GM12878 (cell line): ENCODE results near the gene RPE65. TPM values are rescaled to one million over a fixed set of nuclear protein-coding genes. Genes with fewer than 3 reads are reported as not detected.

Experiments used
- ATAC-seq: fragments of 200-7000 bp; cut with Tn5 transposase; 3 replicates; pipeline ENCODE4 v1.9.1; 2020; ENCODE audit warnings: mild to moderate bottlenecking, moderate library complexity
- BruUV-seq: library from RNA; stranded (reverse); fragments of 400-500 nt; replicated peaks from 2 replicates; lab custom pipeline; 2021; lab: Mats Ljungman, UMichigan
- CTCF ChIA-PET: fragments of 300-600 bp; sonication (Branson Sonifier 250); formaldehyde crosslinking; extraction: SDS; loops from one replicate; lab custom pipeline; 2021; ENCODE audit warnings: inconsistent platforms; lab: Yijun Ruan, JAX
- POLR2A ChIA-PET: fragments of 350-600 bp; formaldehyde crosslinking; extraction: SDS; loops from one replicate; lab custom pipeline; 2021; ENCODE audit warnings: inconsistent platforms; lab: Charles Lee
- RAD21 ChIA-PET: fragments of 300-600 bp; sonication (Branson Sonifier 250); formaldehyde crosslinking; loops from one replicate; lab custom pipeline; 2023; ENCODE audit warnings: antibody characterized with exemption; ENCODE audit not compliant: unreplicated experiment; lab: Charles Lee
- SMC1A ChIA-PET: fragments of 300-600 bp; sonication (Branson Sonifier 250); formaldehyde crosslinking; loops from one replicate; lab custom pipeline; 2023; ENCODE audit not compliant: unreplicated experiment, uncharacterized antibody; lab: Charles Lee
- DNase-seq: peaks from one replicate; pipeline ENCODE4 v3.0.0-alpha.2; 2011; ENCODE audit warnings: low read depth, low spot score
- FAIRE-seq: peaks from 3 replicates; lab custom pipeline; 2011; peaks lifted over from hg19 to GRCh38; lab: Jason Lieb, UNC
- H2AFZ ChIP-seq: 2 replicates; pipeline ENCODE4 v1.6.0; 2011; ENCODE audit warnings: low read depth, low read length, control low read depth; ENCODE audit not compliant: control insufficient read depth
- H3K27ac ChIP-seq: 2 replicates; pipeline ENCODE4 v1.5.1; 2011; ENCODE audit warnings: control low read depth; ENCODE audit not compliant: control insufficient read depth, insufficient read depth
- H3K27me3 ChIP-seq, 2 experiments: replicated peaks in 1 of 2; 2 replicates each; pipeline versions ENCODE4 v1.6.0 to v1.6.1; 2011; ENCODE audit warnings: low read length in 1 of 2; ENCODE audit not compliant: control insufficient read depth in 2 of 2, insufficient read depth in 2 of 2
- H3K36me3 ChIP-seq, 2 experiments: 2 replicates each; pipeline ENCODE4 v1.5.1; 2011; ENCODE audit warnings: low read length in 1 of 2; ENCODE audit not compliant: control insufficient read depth in 2 of 2, insufficient read depth in 2 of 2
- H3K4me1 ChIP-seq: 2 replicates; pipeline ENCODE4 v1.6.1; 2011; ENCODE audit warnings: mild to moderate bottlenecking, low read length, moderate library complexity, mixed read lengths; ENCODE audit not compliant: control insufficient read depth, insufficient read depth
- H3K4me2 ChIP-seq: 2 replicates; pipeline ENCODE4 v1.6.0; 2011; ENCODE audit warnings: control low read depth; ENCODE audit not compliant: control insufficient read depth, insufficient read depth
- H3K4me3 ChIP-seq: fragments of 200-600 bp; sonication (generic); 2 replicates; pipeline ENCODE4 v1.5.1; 2016
- H3K79me2 ChIP-seq: 2 replicates; pipeline ENCODE4 v1.6.0; 2011; ENCODE audit warnings: low read length; ENCODE audit not compliant: control insufficient read depth, insufficient read depth
- H3K9ac ChIP-seq: 2 replicates; pipeline ENCODE4 v1.8.0; 2011; ENCODE audit warnings: low read length, control low read depth, mixed read lengths; ENCODE audit not compliant: control insufficient read depth, insufficient read depth
- H3K9me3 ChIP-seq: replicated peaks from 3 replicates; pipeline ENCODE4 v1.5.1; 2011; ENCODE audit warnings: mild to moderate bottlenecking, low read length; ENCODE audit not compliant: control insufficient read depth, insufficient read depth
- H4K20me1 ChIP-seq: 2 replicates; pipeline ENCODE4 v1.6.0; 2011; ENCODE audit not compliant: control insufficient read depth, insufficient read depth
- CEBPB ChIP-seq, 2 experiments: fragments of 150-350 bp in 1 of 2; IDR thresholded peaks; 2 replicates each; pipeline ENCODE4 v1.6.1; 2012 to 2014; ENCODE audit warnings: low read depth in 2 of 2, low read length in 2 of 2, borderline replicate concordance in 1 of 2, inconsistent platforms in 1 of 2
- EP300 ChIP-seq, 2 experiments: fragments of 150-350 bp in 1 of 2; IDR thresholded peaks; 2 replicates each; pipeline ENCODE4 v1.6.1; 2011 to 2012; ENCODE audit warnings: low read depth in 2 of 2, low read length in 2 of 2, borderline replicate concordance in 1 of 2, improper control_type of control experiment in 1 of 2, inconsistent platforms in 1 of 2; ENCODE audit not compliant: control insufficient read depth in 1 of 2
- FOXK2 ChIP-seq: fragments of 450-650 bp; IDR thresholded peaks from 2 replicates; pipeline ENCODE4 v1.6.1; 2017; ENCODE audit warnings: mild to moderate bottlenecking, moderate library complexity
- HDGF ChIP-seq: fragments of 450-650 bp; IDR thresholded peaks from 2 replicates; pipeline ENCODE4 v1.6.1; 2016; ENCODE audit warnings: antibody characterized with exemption
- IKZF1 ChIP-seq: fragments of 450-650 bp; conservative IDR thresholded peaks from 2 replicates; pipeline ENCODE4 v1.6.1; 2017; ENCODE audit warnings: antibody characterized with exemption, mild to moderate bottlenecking
- LARP7 ChIP-seq: fragments of 450-650 bp; IDR thresholded peaks from 2 replicates; pipeline ENCODE4 v1.6.1; 2017; ENCODE audit warnings: mild to moderate bottlenecking
- MTA2 ChIP-seq: fragments of 450-650 bp; IDR thresholded peaks from 2 replicates; pipeline ENCODE4 v1.6.1; 2016; ENCODE audit warnings: low read depth, mild to moderate bottlenecking, moderate library complexity
- NFXL1 ChIP-seq: fragments of 450-650 bp; IDR thresholded peaks from 2 replicates; pipeline ENCODE4 v1.6.1; 2017; ENCODE audit warnings: antibody characterized with exemption, mild to moderate bottlenecking, borderline replicate concordance
- POLR2A ChIP-seq: IDR thresholded peaks from 2 replicates; pipeline ENCODE4 v1.6.1; 2011; ENCODE audit warnings: low read depth, mild to moderate bottlenecking, low read length
- POLR2AphosphoS2 ChIP-seq: IDR thresholded peaks from 2 replicates; pipeline ENCODE4 v1.6.1; 2011; ENCODE audit warnings: low read depth, mild to moderate bottlenecking, low read length, improper control_type of control experiment, moderate library complexity
- RB1 ChIP-seq: fragments of 450-650 bp; formaldehyde crosslinking; IDR thresholded peaks from 2 replicates; pipeline ENCODE4 v1.6.1; 2017; ENCODE audit warnings: mild to moderate bottlenecking, borderline replicate concordance
- SIN3A ChIP-seq: IDR thresholded peaks from 2 replicates; pipeline ENCODE4 v1.6.1; 2012; ENCODE audit warnings: low read depth, low read length, improper control_type of control experiment
- SMARCA5 ChIP-seq: fragments of 450-650 bp; IDR thresholded peaks from 2 replicates; pipeline ENCODE4 v1.6.1; 2017; ENCODE audit warnings: mild to moderate bottlenecking
- SP1 ChIP-seq: IDR thresholded peaks from one replicate; pipeline ENCODE4 v1.6.1; 2011; ENCODE audit warnings: low read depth, low read length
- STAT3 ChIP-seq: IDR thresholded peaks from 2 replicates; pipeline ENCODE4 v1.6.1; 2011; ENCODE audit warnings: low read depth, low read length, improper control_type of control experiment
- ZSCAN29 ChIP-seq: fragments of 450-650 bp; IDR thresholded peaks from 2 replicates; pipeline ENCODE4 v1.6.1; 2017; ENCODE audit warnings: mild to moderate bottlenecking, moderate library complexity
- WGBS: methylation state at CpG from one replicate; pipeline ENCODE4 v1.1.6; 2016; ENCODE audit warnings: low lambda C conversion rate; ENCODE audit not compliant: insufficient replicate concordance, insufficient coverage; ENCODE audit errors: missing lambda C conversion rate; 5-methylcytosine and 5-hydroxymethylcytosine counted together
- in situ Hi-C: fragments of 300-500 bp; cut with MboI; formaldehyde crosslinking; loops from 9 replicates; pipeline ENCODE4 v1.14.3; 2018; ENCODE audit warnings: mixed read lengths
- intact Hi-C: fragments of 100-400 bp; cut with micrococcal nuclease; formaldehyde crosslinking; loops from one replicate; pipeline ENCODE4 v1.14.2; 2022; ENCODE audit not compliant: unreplicated experiment
- polyA plus RNA-seq, 11 experiments: library from polyadenylated mRNA; depleted of rRNA in 4 of 11; unstranded in 6 of 11; stranded (reverse) in 5 of 11; fragments of >200 nt; fragmentation: Nextera tagmentation in 4 of 11; fragmentation: Illumina TruSeq in 1 of 11; extraction: Ambion mirVana in 4 of 11; extraction: Trizol in 1 of 11; gene quantifications; 1 replicate in 1 of 11; 2 replicates in 10 of 11; pipeline versions ENCODE4 v1.2.1 to v1.2.3, GENCODE V29; 2011 to 2016; ENCODE audit warnings: inconsistent platforms in 2 of 11, missing spikeins in 2 of 11, low read depth in 1 of 11
- total RNA-seq, 4 experiments: library from RNA; depleted of rRNA in 3 of 4; stranded (reverse); fragments of >200 nt in 3 of 4; fragmentation: Illumina TruSeq in 1 of 4; extraction: Trizol in 1 of 4; gene quantifications; 2 replicates each; pipeline versions ENCODE4 v1.2.1 to v1.2.3, GENCODE V29; 2013 to 2021
- TF ChIP-seq, protein P1 (sequence below): fragments of 450-650 bp; formaldehyde crosslinking; IDR thresholded peaks from 2 replicates; pipeline ENCODE4 v1.5.0; 2022; ENCODE audit warnings: mild to moderate bottlenecking, missing genetic modification characterization
- TF ChIP-seq, protein P2 (sequence below): IDR thresholded peaks from 2 replicates; pipeline ENCODE4 v1.6.1; 2012; ENCODE audit warnings: low read depth, low read length, improper control_type of control experiment
- TF ChIP-seq, protein P3 (sequence below): fragments of 450-650 bp; formaldehyde crosslinking; IDR thresholded peaks from 2 replicates; pipeline ENCODE4 v1.4.0; 2022; ENCODE audit warnings: mild to moderate bottlenecking, moderate library complexity

Gene RPE65
- total and polyA plus RNA-seq, 10 of the 15 experiments (the other 5 are each of a cell fraction or from before 2014, with no cell fraction given): not detected

DNA sequence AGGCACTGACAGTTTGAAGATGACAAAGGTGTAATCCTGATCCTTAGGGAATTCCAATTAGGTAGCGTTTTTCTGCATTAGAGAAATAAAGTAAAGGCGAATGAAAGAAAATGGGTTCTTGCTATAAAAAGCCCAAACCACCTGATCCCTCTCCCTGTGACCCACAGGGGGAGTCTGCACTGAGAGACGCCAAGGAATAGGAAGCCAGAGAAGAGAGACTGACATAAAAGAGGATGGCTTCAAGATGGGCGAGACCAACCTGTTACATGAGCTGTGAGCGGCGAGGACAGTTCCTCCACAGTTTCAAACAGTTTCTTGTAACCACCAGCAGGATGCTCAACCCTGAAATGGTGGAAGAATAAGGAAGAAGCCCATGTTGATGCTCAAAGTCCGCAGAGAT, 1.4 kb downstream of the RPE65 start:
- 18% methylated on average over 7 of the region's 7 CpGs for WGBS
- SMC1A ChIA-PET: interaction anchor here (1.1 kb wide), 1 partner anchor 18 kb away, joined by 3 read pairs; no protein-coding TSS in a partner anchor
- Histone ChIP-seq H3K9ac (no peak overlapping the region), H2AFZ (no peak overlapping the region), H4K20me1 (no peaks in the 10 kb centered on the region), H3K36me3 (no peaks in the 10 kb centered on the region), H3K9me3 (no peaks in the 10 kb centered on the region), H3K27me3 (no peaks in the 10 kb centered on the region), H3K79me2 (no peaks in the 10 kb centered on the region), H3K4me3 (no peak overlapping the region), H3K4me2 (no peak overlapping the region), H3K27ac (no peak overlapping the region), H3K4me1 (no peaks in the 10 kb centered on the region)
- FAIRE-seq (no peak), ATAC-seq (no peak), DNase-seq (no peak)
- CTCF ChIA-PET: no interaction called here
- RAD21 ChIA-PET: no interaction called here
- no peak for TF ChIP-seq POLR2AphosphoS2
- TF ChIP-seq CEBPB (IDR thresholded peaks at IDR 0.05; ENCODE audit: borderline replicate concordance in 1 of 2, low read depth in 2 of 2, low read length in 2 of 2): no peak
- no peak for TF ChIP-seq SIN3A
- TF ChIP-seq FOXK2: no peak
- TF ChIP-seq IKZF1: no peak
- TF ChIP-seq POLR2A: no peak
- TF ChIP-seq EP300 (IDR thresholded peaks at IDR 0.05; ENCODE audit: borderline replicate concordance in 1 of 2, control insufficient read depth in 1 of 2, low read depth in 2 of 2, low read length in 2 of 2): no peak
- TF ChIP-seq SMARCA5: no peak
- TF ChIP-seq STAT3: no peak
- no peak for TF ChIP-seq SP1
- no peak for TF ChIP-seq ZSCAN29
- TF ChIP-seq, protein P1, sequence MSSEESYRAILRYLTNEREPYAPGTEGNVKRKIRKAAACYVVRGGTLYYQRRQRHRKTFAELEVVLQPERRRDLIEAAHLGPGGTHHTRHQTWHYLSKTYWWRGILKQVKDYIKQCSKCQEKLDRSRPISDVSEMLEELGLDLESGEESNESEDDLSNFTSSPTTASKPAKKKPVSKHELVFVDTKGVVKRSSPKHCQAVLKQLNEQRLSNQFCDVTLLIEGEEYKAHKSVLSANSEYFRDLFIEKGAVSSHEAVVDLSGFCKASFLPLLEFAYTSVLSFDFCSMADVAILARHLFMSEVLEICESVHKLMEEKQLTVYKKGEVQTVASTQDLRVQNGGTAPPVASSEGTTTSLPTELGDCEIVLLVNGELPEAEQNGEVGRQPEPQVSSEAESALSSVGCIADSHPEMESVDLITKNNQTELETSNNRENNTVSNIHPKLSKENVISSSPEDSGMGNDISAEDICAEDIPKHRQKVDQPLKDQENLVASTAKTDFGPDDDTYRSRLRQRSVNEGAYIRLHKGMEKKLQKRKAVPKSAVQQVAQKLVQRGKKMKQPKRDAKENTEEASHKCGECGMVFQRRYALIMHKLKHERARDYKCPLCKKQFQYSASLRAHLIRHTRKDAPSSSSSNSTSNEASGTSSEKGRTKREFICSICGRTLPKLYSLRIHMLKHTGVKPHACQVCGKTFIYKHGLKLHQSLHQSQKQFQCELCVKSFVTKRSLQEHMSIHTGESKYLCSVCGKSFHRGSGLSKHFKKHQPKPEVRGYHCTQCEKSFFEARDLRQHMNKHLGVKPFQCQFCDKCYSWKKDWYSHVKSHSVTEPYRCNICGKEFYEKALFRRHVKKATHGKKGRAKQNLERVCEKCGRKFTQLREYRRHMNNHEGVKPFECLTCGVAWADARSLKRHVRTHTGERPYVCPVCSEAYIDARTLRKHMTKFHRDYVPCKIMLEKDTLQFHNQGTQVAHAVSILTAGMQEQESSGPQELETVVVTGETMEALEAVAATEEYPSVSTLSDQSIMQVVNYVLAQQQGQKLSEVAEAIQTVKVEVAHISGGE (CRISPR knock-in tag): no peak
- TF ChIP-seq, protein P2, sequence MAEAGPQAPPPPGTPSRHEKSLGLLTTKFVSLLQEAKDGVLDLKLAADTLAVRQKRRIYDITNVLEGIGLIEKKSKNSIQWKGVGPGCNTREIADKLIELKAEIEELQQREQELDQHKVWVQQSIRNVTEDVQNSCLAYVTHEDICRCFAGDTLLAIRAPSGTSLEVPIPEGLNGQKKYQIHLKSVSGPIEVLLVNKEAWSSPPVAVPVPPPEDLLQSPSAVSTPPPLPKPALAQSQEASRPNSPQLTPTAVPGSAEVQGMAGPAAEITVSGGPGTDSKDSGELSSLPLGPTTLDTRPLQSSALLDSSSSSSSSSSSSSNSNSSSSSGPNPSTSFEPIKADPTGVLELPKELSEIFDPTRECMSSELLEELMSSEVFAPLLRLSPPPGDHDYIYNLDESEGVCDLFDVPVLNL: no peak
- TF ChIP-seq NFXL1: no peak
- TF ChIP-seq HDGF: no peak
- TF ChIP-seq, protein P3, sequence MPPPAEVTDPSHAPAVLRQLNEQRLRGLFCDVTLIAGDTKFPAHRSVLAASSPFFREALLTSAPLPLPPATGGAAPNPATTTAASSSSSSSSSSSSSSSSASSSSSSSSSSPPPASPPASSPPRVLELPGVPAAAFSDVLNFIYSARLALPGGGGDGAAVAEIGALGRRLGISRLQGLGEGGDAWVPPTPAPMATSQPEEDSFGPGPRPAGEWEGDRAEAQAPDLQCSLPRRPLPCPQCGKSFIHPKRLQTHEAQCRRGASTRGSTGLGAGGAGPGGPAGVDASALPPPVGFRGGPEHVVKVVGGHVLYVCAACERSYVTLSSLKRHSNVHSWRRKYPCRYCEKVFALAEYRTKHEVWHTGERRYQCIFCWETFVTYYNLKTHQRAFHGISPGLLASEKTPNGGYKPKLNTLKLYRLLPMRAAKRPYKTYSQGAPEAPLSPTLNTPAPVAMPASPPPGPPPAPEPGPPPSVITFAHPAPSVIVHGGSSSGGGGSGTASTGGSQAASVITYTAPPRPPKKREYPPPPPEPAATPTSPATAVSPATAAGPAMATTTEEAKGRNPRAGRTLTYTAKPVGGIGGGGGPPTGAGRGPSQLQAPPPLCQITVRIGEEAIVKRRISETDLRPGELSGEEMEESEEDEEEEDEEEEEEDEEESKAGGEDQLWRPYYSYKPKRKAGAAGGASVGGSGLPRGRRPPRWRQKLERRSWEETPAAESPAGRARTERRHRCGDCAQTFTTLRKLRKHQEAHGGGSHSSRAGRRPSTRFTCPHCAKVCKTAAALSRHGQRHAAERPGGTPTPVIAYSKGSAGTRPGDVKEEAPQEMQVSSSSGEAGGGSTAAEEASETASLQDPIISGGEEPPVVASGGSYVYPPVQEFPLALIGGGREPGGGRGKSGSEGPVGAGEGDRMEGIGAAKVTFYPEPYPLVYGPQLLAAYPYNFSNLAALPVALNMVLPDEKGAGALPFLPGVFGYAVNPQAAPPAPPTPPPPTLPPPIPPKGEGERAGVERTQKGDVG: no peak
- no peak for TF ChIP-seq RB1
- no peak for TF ChIP-seq LARP7
- TF ChIP-seq MTA2: no peak
- POLR2A ChIA-PET: no interaction called here
- BruUV-seq: no TSS peak
- in situ Hi-C loops: no loop called here
- intact Hi-C loops: no loop called here
